Tibial nerve (tissue), 4 donors: Measurements from ENCODE around the gene LINGO4. TPM values are rescaled to one million over a fixed set of nuclear protein-coding genes. Genes with fewer than 3 reads are reported as not detected.

Source experiments
- DNase-seq, 2 donors: peaks; one replicate each; pipeline ENCODE4 v3.0.0-alpha.2; 2019; ENCODE audit warnings: low spot score in 2 of 2
- H3K27ac ChIP-seq, 4 donors: fragments of 200-600 bp; sonication (generic) in 3 of 4; one replicate each; pipeline ENCODE4 v1.5.1; 2017 to 2019; ENCODE audit warnings: mild to moderate bottlenecking in 1 of 4
- H3K27me3 ChIP-seq, 2 donors: fragments of 200-600 bp; sonication (generic) in 1 of 2; one replicate each; pipeline versions ENCODE4 v1.5.1 to v1.6.0; 2017 to 2019
- H3K36me3 ChIP-seq, 3 donors: fragments of 200-600 bp; sonication (generic); one replicate each; pipeline ENCODE4 v1.5.1; 2018 to 2019
- H3K4me1 ChIP-seq, 4 donors: fragments of 200-600 bp; sonication (generic) in 3 of 4; one replicate each; pipeline ENCODE4 v1.5.1; 2017 to 2019
- H3K4me3 ChIP-seq, 4 donors: fragments of 200-600 bp; sonication (generic) in 3 of 4; one replicate each; pipeline ENCODE4 v1.5.1; 2017 to 2019; ENCODE audit warnings: mild to moderate bottlenecking in 1 of 4, moderate library complexity in 1 of 4
- H3K9me3 ChIP-seq, 4 donors: fragments of 200-600 bp; sonication (generic) in 3 of 4; one replicate each; pipeline ENCODE4 v1.5.1; 2017 to 2019
- EP300 ChIP-seq, 2 donors: sonication (generic); formaldehyde crosslinking; IDR thresholded peaks; one replicate each; pipeline ENCODE4 v1.6.1; 2017; ENCODE audit warnings: antibody characterized with exemption in 2 of 2, mild to moderate bottlenecking in 1 of 2
- POLR2A ChIP-seq, 2 donors: fragments of 450-650 bp; IDR thresholded peaks; one replicate each; pipeline ENCODE4 v1.6.1; 2017; ENCODE audit warnings: antibody characterized with exemption in 2 of 2, mild to moderate bottlenecking in 2 of 2, moderate library complexity in 2 of 2
- WGBS, 2 donors: methylation state at CpG; one replicate each; pipeline ENCODE4 v1.1.5; 2018; 5-methylcytosine and 5-hydroxymethylcytosine counted together
- total RNA-seq, 4 donors: library from RNA; depleted of rRNA; stranded (reverse); fragments of >200 nt; gene quantifications; one replicate each; pipeline ENCODE4 v1.1.0, GENCODE V29; 2016
- TF ChIP-seq, protein P1 (sequence below), 5 experiments: fragments of 200-600 bp in 3 of 5; fragments of 450-650 bp in 2 of 5; sonication (generic) in 3 of 5; IDR thresholded peaks; one replicate each; pipeline ENCODE4 v1.5.1; 2016 to 2019; ENCODE audit warnings: antibody characterized with exemption in 5 of 5, mild to moderate bottlenecking in 3 of 5, moderate library complexity in 2 of 5

The LINGO4 gene
- total RNA-seq, 4 donors from 2014 or later, result not detected

DNA sequence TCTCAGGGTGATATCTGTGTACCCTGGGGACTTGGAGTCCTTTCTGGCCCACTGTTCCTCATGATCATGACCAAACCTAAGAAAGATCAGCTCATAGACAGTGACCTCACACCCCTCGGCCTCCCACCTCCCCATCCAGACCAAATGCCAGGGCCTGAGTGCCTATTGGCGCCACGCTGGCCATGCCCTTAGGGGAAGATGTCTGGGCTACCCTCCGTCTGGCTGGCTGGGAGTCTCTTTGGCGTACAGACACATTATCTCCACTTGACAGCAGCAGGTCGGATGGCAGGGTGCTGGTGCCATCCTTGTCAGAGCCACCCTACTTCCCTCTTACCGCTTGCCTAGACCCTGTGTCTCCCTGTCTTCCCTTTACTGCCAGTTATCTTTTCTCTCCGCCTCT, 18.0 kb upstream of the LINGO4 start:
- no peak for TF ChIP-seq EP300 (IDR thresholded peaks at IDR 0.05)
- no peak for TF ChIP-seq POLR2A (IDR thresholded peaks at IDR 0.05)
- TF ChIP-seq, protein P1, sequence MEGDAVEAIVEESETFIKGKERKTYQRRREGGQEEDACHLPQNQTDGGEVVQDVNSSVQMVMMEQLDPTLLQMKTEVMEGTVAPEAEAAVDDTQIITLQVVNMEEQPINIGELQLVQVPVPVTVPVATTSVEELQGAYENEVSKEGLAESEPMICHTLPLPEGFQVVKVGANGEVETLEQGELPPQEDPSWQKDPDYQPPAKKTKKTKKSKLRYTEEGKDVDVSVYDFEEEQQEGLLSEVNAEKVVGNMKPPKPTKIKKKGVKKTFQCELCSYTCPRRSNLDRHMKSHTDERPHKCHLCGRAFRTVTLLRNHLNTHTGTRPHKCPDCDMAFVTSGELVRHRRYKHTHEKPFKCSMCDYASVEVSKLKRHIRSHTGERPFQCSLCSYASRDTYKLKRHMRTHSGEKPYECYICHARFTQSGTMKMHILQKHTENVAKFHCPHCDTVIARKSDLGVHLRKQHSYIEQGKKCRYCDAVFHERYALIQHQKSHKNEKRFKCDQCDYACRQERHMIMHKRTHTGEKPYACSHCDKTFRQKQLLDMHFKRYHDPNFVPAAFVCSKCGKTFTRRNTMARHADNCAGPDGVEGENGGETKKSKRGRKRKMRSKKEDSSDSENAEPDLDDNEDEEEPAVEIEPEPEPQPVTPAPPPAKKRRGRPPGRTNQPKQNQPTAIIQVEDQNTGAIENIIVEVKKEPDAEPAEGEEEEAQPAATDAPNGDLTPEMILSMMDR (IDR thresholded peaks at IDR 0.05), result no peak
- no peak for DNase-seq
- Histone ChIP-seq H3K27ac (no peak overlapping the region), H3K27me3 (peaks cover 0 to 4% of the 10 kb centered on the region in 2 donors), H3K36me3 (no peaks in the 10 kb centered on the region), H3K9me3 (no peaks in the 10 kb centered on the region), H3K4me1 (peaks cover 0 to 4% (median 0%) of the 10 kb centered on the region in 4 donors), H3K4me3 (no peak overlapping the region)
- 73 to 88% methylated on average over 8 of the region's 8 CpGs for WGBS, 2 donors

- TF ChIP-seq EP300 (IDR thresholded peaks at IDR 0.05) (no peak), POLR2A (IDR thresholded peaks at IDR 0.05) (no peak)
- TF ChIP-seq, protein P1 (IDR thresholded peaks at IDR 0.05), result no peak
- DNase-seq, result no peak
- H3K27ac ChIP-seq, result no peak overlapping the region
- peaks cover 0 to 4% of the 10 kb centered on the region in 2 donors for H3K27me3 ChIP-seq
- no peak overlapping the region for H3K4me3 ChIP-seq
- no peaks in the 10 kb centered on the region for H3K36me3 ChIP-seq
- H3K4me1 ChIP-seq, result no peaks in the 10 kb centered on the region
- H3K9me3 ChIP-seq, result no peaks in the 10 kb centered on the region
- 36 to 51% methylated on average over 7 of the region's 7 CpGs for whole genome bisulfite sequencing, 2 donors
Measured at GRCh38 chr1:151822404-151822803, 17.2 kb upstream of the LINGO4 start.

DNA sequence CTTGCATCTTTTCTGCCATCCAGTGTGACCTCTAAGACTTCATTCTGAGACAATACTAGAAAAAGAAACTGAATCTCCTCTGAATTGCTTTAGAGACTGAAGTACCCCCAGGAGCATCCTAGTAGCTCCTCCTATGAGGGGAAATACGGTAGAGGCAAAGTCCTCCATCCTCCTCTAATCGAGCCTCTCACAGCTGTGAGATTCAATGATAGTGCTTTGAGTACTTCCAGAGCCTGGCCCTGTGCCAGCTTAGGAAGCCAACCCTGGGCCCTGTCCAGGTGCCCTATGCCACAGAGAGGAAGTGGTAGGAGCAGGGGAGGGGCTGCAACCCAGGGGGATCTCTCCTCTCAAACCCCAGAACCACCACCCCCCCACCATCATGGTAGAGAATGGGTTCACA, 15.7 kb upstream of the LINGO4 start:
- peaks cover 0 to 4% of the 10 kb centered on the region in 2 donors for H3K27me3 ChIP-seq
- DNase-seq, result no peak
- H3K9me3 ChIP-seq, result no peaks in the 10 kb centered on the region
- 18 to 29% methylated on average over 2 of the region's 2 CpGs for WGBS, 2 donors
- no peaks in the 10 kb centered on the region for H3K36me3 ChIP-seq
- no peaks in the 10 kb centered on the region for H3K4me1 ChIP-seq
- no peak overlapping the region for H3K27ac ChIP-seq
- H3K4me3 ChIP-seq, result no peak overlapping the region
- TF ChIP-seq, protein P1 (IDR thresholded peaks at IDR 0.05), result no peak
- TF ChIP-seq POLR2A (IDR thresholded peaks at IDR 0.05), result no peak
- no peak for TF ChIP-seq EP300 (IDR thresholded peaks at IDR 0.05)

- 78 to 80% methylated on average over 7 of the region's 7 CpGs for WGBS, 2 donors
- no peaks in the 10 kb centered on the region for H3K9me3 ChIP-seq
- H3K27me3 ChIP-seq, result peaks cover 0 to 4% of the 10 kb centered on the region in 2 donors
Measured at GRCh38 chr1:151819976-151820623, 14.9 kb upstream of the LINGO4 start.

GRCh38 chr1:151819227-151819835, 14.1 kb upstream of the LINGO4 start:
- no peaks in the 10 kb centered on the region for H3K9me3 ChIP-seq
- no peak overlapping the region for H3K27ac ChIP-seq
- WGBS, 2 donors, result 78 to 89% methylated on average over 12 of the region's 12 CpGs
- no peak for DNase-seq
- no peaks in the 10 kb centered on the region for H3K36me3 ChIP-seq
- TF ChIP-seq POLR2A (IDR thresholded peaks at IDR 0.05) (no peak), EP300 (IDR thresholded peaks at IDR 0.05) (no peak)
- TF ChIP-seq, protein P1 (IDR thresholded peaks at IDR 0.05), result no peak
- H3K27me3 ChIP-seq, result peaks cover 0 to 4% of the 10 kb centered on the region in 2 donors
- H3K4me3 ChIP-seq, result no peak overlapping the region
- H3K4me1 ChIP-seq, result no peaks in the 10 kb centered on the region

More at GRCh38 chr1:151819976-151820623, 14.9 kb upstream of the LINGO4 start:
- H3K36me3 ChIP-seq, result no peaks in the 10 kb centered on the region
- no peak overlapping the region for H3K4me3 ChIP-seq
- no peak for TF ChIP-seq POLR2A (IDR thresholded peaks at IDR 0.05)
- TF ChIP-seq EP300 (IDR thresholded peaks at IDR 0.05), result no peak
- TF ChIP-seq, protein P1 (IDR thresholded peaks at IDR 0.05), result no peak
- DNase-seq, result no peak
- H3K27ac ChIP-seq, result no peak overlapping the region
- no peaks in the 10 kb centered on the region for H3K4me1 ChIP-seq
